ENCODE measurements around the gene FAM131B. TPM values are rescaled to one million over a fixed set of nuclear protein-coding genes. Genes with fewer than 3 reads are reported as not detected.

The FAM131B gene
- total RNA-seq, 1 donor from 2014 or later, result 111 TPM

DNA sequence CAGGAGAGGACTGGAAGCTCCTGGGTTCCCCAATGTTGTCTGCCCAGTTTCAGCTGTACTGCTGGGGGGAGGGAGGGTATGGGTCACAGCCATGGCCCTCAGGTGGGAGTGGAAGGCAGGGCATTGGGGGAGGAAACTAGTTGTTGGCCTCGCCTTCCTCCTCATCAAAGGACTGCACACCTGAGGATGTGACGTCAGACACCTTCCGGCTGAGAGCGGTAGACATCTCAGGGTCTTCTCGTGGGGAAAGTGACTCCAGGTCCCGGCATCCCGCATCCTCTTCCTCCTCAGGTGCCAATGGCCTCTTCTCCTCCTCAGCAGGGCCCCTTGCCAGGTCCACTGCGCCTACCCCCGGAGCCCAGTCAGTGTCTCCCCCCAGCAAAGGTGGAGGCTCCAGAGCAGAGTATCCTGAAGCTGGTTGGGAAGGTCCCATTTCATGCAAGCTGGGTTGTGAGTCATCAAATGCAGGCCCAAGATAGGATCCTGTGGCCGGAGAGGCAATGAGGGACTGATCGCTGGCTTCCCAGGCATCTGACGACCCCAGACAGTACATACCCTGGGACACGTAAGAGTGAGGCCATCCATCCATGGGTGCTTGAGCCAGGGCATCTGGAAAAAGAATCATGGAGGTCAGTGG lies 6.0 kb downstream of the FAM131B start:
- DNase-seq, result no peak
- H3K36me3 Mint-ChIP-seq (ENCODE audit: unreplicated experiment), result peaks cover 30% of the 10 kb centered on the region

DNA sequence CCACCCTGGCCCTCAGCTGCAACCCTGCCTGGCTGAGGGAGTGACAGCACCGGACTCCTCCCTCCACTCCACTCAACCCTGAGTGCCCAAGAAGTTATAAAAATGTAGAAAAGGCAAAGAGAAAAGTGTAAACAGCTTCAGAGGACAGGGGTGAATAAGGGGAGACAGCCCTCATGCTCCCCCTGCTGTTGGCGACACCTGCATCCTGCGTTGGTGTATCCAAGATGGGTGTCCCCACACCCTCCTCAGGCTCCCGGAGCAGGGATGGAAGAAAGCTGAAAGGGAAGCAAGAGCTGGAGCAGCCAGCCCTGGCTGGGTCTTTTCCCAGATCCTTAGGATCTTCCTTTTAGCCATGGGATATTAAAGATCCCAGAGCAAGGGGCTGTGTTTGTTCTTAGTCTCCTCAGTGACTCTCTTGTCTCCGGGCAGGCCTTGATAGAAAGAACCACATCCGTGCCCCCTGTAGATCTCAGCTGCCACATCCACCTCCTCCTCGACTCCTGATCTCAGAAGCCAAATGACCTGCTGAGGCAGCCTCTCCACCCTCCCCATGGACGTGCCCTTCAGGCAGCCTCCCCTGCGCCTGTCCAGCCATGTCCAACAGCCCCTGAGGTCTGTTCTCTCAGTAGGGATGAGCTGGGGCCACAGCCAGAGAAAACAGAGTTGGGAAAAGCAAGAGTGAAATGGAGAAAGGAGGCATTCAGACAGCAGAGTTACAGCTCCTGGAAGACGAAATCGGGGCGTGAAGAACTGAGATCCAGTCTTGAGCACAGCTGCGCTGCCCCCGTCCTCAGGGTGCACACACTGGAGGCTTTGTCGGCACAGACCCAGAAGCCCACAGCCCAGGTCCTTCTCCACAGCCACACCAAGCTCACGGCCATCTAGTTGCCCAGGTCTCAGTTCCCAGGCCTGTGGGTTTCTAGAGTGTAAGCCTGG lies 6.8 kb downstream of the FAM131B start:
- Mint-ChIP-seq H3K9me3 (ENCODE audit: unreplicated experiment) (peaks cover 12% of the 10 kb centered on the region), H3K4me1 (ENCODE audit: low read depth, unreplicated experiment) (peaks cover 29% of the 10 kb centered on the region), H3K27ac (ENCODE audit: unreplicated experiment) (no peak overlapping the region), H3K4me3 (ENCODE audit: unreplicated experiment) (no peak overlapping the region), H3K36me3 (ENCODE audit: unreplicated experiment) (peaks cover 30% of the 10 kb centered on the region), H3K27me3 (ENCODE audit: unreplicated experiment) (peaks cover 13% of the 10 kb centered on the region)
- TF ChIP-seq, protein P1, sequence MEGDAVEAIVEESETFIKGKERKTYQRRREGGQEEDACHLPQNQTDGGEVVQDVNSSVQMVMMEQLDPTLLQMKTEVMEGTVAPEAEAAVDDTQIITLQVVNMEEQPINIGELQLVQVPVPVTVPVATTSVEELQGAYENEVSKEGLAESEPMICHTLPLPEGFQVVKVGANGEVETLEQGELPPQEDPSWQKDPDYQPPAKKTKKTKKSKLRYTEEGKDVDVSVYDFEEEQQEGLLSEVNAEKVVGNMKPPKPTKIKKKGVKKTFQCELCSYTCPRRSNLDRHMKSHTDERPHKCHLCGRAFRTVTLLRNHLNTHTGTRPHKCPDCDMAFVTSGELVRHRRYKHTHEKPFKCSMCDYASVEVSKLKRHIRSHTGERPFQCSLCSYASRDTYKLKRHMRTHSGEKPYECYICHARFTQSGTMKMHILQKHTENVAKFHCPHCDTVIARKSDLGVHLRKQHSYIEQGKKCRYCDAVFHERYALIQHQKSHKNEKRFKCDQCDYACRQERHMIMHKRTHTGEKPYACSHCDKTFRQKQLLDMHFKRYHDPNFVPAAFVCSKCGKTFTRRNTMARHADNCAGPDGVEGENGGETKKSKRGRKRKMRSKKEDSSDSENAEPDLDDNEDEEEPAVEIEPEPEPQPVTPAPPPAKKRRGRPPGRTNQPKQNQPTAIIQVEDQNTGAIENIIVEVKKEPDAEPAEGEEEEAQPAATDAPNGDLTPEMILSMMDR (IDR thresholded peaks at IDR 0.05; ENCODE audit: partially characterized antibody, unreplicated experiment), result no peak
- DNase-seq, result no peak

More for the DNA sequence above, 6.0 kb downstream of the FAM131B start:
- TF ChIP-seq, protein P1 (IDR thresholded peaks at IDR 0.05; ENCODE audit: partially characterized antibody, unreplicated experiment), result no peak
- no peak overlapping the region for H3K27ac Mint-ChIP-seq (ENCODE audit: unreplicated experiment)
- H3K4me3 Mint-ChIP-seq (ENCODE audit: unreplicated experiment), result no peak overlapping the region
- H3K4me1 Mint-ChIP-seq (ENCODE audit: low read depth, unreplicated experiment), result peaks cover 23% of the 10 kb centered on the region
- peaks cover 16% of the 10 kb centered on the region for H3K27me3 Mint-ChIP-seq (ENCODE audit: unreplicated experiment)
- peaks cover 14% of the 10 kb centered on the region for H3K9me3 Mint-ChIP-seq (ENCODE audit: unreplicated experiment)

DNA sequence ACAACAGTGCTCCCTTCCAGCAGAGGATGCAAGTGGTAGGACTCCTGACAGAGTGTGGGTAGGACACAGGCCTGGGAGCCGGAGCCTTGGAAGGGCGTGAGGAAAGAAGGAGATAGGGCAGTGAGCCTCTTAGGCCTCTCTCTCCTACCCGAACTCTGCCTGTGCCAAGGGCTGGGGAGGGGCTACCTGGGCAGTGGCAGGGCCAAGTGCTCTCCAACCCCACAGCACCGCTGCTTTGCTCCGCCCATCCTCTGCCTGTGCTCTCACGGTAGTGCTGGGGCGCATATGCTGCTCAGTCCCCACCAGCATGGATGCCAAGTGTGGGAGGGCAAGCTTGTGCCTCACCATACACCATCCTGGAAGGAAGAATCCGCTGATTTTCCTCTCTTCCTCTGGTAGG lies 7.5 kb downstream of the FAM131B start:
- Mint-ChIP-seq H3K27me3 (ENCODE audit: unreplicated experiment) (peaks cover 9% of the 10 kb centered on the region), H3K9me3 (ENCODE audit: unreplicated experiment) (peaks cover 6% of the 10 kb centered on the region), H3K27ac (ENCODE audit: unreplicated experiment) (no peak overlapping the region), H3K4me1 (ENCODE audit: low read depth, unreplicated experiment) (peaks cover 29% of the 10 kb centered on the region), H3K36me3 (ENCODE audit: unreplicated experiment) (peaks cover 23% of the 10 kb centered on the region), H3K4me3 (ENCODE audit: unreplicated experiment) (no peak overlapping the region)
- TF ChIP-seq, protein P1 (IDR thresholded peaks at IDR 0.05; ENCODE audit: partially characterized antibody, unreplicated experiment), result no peak
- no peak for DNase-seq

- Mint-ChIP-seq H3K9me3 (ENCODE audit: unreplicated experiment) (peaks cover 9% of the 10 kb centered on the region), H3K36me3 (ENCODE audit: unreplicated experiment) (peaks cover 21% of the 10 kb centered on the region), H3K4me1 (ENCODE audit: low read depth, unreplicated experiment) (peaks cover 29% of the 10 kb centered on the region), H3K27me3 (ENCODE audit: unreplicated experiment) (peaks cover 11% of the 10 kb centered on the region), H3K4me3 (ENCODE audit: unreplicated experiment) (no peak overlapping the region), H3K27ac (ENCODE audit: unreplicated experiment) (no peak overlapping the region)
- TF ChIP-seq, protein P1 (IDR thresholded peaks at IDR 0.05; ENCODE audit: partially characterized antibody, unreplicated experiment), result no peak
- DNase-seq, result no peak
Observed at GRCh38 chr7:143354376-143354775, 8.1 kb downstream of the FAM131B start.

All from glutamatergic neuron (in vitro differentiated cells).